Measurements from ENCODE around the gene SLC25A13.
"Not testable (repeated sequence)": the region's sequence is repeated elsewhere in the genome, so short reads cannot be mapped to it uniquely, and the experiment has no call there.

SLC25A13 gene

DNA sequence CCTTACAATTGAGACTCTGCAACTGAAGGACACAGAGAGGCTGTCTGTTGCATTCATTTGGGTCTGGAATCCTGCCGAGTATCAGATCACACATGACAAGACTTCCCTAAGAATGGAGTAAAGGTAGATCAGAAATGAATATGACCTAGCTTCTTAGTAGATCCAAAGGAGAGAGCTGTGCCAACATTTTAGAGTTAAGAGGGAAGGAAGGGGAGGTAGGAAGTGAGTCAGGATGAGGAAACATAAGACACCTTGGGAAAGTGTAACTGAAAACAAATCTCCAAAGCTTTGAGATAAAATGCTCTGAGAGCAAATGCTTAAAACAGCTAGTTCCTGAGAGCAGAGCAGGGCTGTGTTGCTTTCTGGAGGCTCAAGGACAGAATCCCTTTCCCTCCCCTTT is 6.1 kb upstream of the SLC25A13 start:
- TF ChIP-seq, protein P1, sequence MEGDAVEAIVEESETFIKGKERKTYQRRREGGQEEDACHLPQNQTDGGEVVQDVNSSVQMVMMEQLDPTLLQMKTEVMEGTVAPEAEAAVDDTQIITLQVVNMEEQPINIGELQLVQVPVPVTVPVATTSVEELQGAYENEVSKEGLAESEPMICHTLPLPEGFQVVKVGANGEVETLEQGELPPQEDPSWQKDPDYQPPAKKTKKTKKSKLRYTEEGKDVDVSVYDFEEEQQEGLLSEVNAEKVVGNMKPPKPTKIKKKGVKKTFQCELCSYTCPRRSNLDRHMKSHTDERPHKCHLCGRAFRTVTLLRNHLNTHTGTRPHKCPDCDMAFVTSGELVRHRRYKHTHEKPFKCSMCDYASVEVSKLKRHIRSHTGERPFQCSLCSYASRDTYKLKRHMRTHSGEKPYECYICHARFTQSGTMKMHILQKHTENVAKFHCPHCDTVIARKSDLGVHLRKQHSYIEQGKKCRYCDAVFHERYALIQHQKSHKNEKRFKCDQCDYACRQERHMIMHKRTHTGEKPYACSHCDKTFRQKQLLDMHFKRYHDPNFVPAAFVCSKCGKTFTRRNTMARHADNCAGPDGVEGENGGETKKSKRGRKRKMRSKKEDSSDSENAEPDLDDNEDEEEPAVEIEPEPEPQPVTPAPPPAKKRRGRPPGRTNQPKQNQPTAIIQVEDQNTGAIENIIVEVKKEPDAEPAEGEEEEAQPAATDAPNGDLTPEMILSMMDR (IDR thresholded peaks at IDR 0.05; ENCODE audit: insufficient read depth, low read length, missing control alignments), result no peak
- POLR2A ChIA-PET, result no interaction called here
- no peak overlapping the region for H3K4me3 ChIP-seq (ENCODE audit: low read depth, low read length)
- CTCF ChIA-PET, result no interaction called here
- no peak for DNase-seq (ENCODE audit: low read depth, low spot score)

DNA sequence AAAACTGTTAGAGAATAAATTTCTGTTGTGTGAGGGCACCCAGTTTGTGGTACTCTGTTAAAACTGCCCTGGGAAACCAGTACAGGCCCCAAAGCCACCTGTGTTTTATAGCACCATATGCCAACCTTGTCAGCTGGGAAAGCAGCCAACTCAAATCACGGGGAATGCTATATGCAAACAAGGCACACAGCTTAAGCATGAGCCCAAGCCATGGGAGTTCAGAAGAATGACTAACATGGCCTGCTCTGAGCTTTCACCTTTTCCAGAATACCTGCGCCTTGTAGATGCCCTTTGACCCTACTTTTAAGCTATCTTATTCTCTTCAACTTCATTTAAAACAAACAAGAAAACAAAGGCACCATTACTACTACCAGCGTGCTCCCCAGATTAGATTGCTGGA is 5.5 kb upstream of the SLC25A13 start:
- no peak for DNase-seq (ENCODE audit: low read depth, low spot score)
- no peak overlapping the region for H3K4me3 ChIP-seq (ENCODE audit: low read depth, low read length)
- ChIA-PET POLR2A (no interaction called here), CTCF (no interaction called here)
- TF ChIP-seq, protein P1 (IDR thresholded peaks at IDR 0.05; ENCODE audit: insufficient read depth, low read length, missing control alignments), result no peak

DNA sequence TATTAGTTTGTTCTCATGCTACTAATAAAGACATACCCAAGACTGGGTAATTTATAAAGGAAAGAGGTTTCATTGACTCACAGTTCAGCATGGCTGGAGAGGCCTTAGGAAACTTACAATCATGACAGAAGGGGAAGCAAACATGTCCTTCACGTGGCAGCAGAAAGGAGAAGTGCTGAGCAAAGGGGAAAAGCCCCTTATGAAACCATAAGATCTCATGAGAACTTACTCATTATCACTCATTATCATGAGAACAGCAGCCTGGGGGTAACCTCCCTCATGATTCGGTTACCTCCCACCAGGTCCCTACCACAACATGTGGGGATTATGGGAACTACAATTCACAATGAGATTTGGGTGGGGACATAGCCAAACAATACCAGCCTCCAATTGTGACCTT is 4.9 kb upstream of the SLC25A13 start:
- H3K4me3 ChIP-seq (ENCODE audit: low read depth, low read length); CTCF ChIA-PET; DNase-seq (ENCODE audit: low read depth, low spot score); POLR2A ChIA-PET: not testable (repeated sequence)

DNA sequence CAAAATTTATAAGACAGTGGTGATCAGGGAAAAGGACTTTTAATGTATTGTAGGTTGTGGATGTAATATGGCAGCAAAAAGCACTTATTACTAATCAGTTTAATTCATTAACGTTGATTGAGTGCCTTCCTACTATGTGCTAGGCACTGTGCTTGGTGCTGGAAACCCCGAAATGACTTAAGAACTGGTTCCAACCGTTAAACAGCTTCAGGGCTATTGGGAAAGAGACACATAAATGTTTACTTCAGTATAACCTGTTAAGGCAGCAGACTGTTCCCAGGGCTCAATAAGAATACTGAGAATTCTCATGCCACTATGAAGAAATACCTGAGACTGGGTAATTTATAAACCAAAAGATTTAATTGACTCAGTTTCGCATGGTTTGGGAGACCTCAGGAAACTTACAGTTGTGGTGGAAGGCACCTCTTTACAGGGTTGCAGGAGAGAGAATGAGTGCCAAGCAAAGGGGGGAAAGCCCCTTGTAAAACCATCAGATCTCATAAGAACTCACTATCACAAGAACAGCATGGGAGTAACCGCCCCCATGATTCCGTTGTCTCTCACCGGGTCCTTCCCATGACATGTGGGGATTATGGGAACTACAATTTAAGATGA is 1.1 kb upstream of the SLC25A13 start:
- no peak overlapping the region for H3K4me3 ChIP-seq (ENCODE audit: low read depth, low read length)
- TF ChIP-seq, protein P1 (IDR thresholded peaks at IDR 0.05; ENCODE audit: insufficient read depth, low read length, missing control alignments), result no peak
- no peak for DNase-seq (ENCODE audit: low read depth, low spot score)
- ChIA-PET CTCF (no interaction called here), POLR2A (no interaction called here)

DNA sequence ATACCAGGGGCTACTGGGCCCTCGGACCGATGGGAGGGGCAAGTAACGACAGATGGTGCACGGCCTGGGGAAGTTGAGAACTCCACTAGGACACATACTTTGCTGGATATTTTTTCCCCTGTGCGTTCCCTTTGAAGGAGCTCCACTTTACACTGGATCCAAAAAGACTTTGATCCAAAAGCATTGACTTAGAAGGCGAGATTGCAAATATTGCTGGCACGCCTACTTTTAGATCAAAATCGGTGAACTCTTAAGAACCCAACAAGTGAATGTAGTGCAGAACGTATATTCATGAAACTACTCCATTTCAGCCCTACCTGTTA is 436 bp upstream of the SLC25A13 start:
- TF ChIP-seq, protein P1 (IDR thresholded peaks at IDR 0.05; ENCODE audit: insufficient read depth, low read length, missing control alignments), result no peak
- no peak for DNase-seq (ENCODE audit: low read depth, low spot score)
- POLR2A ChIA-PET, result no interaction called here
- CTCF ChIA-PET, result no interaction called here
- peak overlapping the region; percentile 82 for H3K4me3 ChIP-seq (ENCODE audit: low read depth, low read length)

DNA sequence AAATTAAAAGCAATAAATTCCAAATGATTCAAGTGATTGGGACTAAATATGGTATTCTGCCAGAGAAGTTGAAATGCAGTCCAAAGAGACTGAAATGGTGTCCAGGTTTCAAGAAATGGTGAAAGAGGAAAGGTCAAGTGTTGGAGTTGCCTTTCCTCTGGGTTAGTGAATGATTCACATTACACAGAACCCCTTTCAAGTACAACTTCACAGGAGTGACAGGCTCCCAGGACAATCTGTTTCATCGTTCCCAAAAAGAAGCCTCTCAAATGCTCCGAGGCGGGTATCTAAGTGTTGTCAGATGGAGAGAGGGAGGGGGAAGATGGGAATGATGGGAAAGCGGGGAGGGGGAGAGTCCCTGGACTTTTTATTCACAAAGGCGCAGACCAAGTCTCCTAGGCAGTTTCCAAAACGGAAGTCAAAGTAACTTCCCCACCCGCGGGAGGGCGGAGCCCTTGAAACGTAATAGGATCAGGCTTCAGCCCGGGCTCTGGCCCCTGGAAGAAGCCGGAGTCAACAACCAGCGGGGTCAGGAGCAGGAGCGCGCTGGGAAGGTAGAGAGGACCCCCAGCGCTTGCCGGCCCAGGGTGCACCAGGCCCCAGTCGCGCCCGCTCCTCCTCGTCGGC is 754 bp downstream of the SLC25A13 start:
- TF ChIP-seq, protein P1 (IDR thresholded peaks at IDR 0.05; ENCODE audit: insufficient read depth, low read length, missing control alignments), result no peak
- ChIA-PET POLR2A (no interaction called here), CTCF (interaction anchor here (2.1 kb wide), 1 partner anchor 16 kb away, joined by 5 read pairs; no protein-coding TSS in a partner anchor)
- H3K4me3 ChIP-seq (ENCODE audit: low read depth, low read length), result peak overlapping the region; percentile 82
- no peak for DNase-seq (ENCODE audit: low read depth, low spot score)

DNA sequence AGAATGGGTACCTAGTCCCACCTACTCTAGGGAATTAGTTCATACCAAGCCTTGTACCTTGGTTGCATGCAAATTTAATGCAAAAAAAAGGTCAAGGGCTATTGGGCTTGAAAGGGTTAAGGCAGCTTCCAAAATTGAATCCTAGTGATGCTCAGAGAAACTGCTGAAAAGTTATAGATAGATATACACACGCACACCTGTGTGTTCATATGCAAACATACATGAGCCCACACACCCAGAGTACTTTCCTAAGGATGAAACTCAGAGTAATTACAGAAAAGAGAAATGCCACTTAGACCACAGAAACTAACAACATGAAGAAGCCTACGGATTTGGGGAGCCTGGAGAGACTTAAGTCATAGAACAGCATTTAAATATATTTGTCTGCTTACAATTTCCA is 1.5 kb downstream of the SLC25A13 start:
- ChIA-PET POLR2A (no interaction called here), CTCF (interaction anchor here (2.1 kb wide), 1 partner anchor 16 kb away, joined by 5 read pairs; no protein-coding TSS in a partner anchor)
- peak overlapping the region; percentile 82; the same call in 1 of the 2 replicates for H3K4me3 ChIP-seq (ENCODE audit: low read depth, low read length)
- no peak for DNase-seq (ENCODE audit: low read depth, low spot score)
- TF ChIP-seq, protein P1 (IDR thresholded peaks at IDR 0.05; ENCODE audit: insufficient read depth, low read length, missing control alignments), result no peak
